ENCODE measurements around the gene C19orf25.

Gene C19orf25

DNA sequence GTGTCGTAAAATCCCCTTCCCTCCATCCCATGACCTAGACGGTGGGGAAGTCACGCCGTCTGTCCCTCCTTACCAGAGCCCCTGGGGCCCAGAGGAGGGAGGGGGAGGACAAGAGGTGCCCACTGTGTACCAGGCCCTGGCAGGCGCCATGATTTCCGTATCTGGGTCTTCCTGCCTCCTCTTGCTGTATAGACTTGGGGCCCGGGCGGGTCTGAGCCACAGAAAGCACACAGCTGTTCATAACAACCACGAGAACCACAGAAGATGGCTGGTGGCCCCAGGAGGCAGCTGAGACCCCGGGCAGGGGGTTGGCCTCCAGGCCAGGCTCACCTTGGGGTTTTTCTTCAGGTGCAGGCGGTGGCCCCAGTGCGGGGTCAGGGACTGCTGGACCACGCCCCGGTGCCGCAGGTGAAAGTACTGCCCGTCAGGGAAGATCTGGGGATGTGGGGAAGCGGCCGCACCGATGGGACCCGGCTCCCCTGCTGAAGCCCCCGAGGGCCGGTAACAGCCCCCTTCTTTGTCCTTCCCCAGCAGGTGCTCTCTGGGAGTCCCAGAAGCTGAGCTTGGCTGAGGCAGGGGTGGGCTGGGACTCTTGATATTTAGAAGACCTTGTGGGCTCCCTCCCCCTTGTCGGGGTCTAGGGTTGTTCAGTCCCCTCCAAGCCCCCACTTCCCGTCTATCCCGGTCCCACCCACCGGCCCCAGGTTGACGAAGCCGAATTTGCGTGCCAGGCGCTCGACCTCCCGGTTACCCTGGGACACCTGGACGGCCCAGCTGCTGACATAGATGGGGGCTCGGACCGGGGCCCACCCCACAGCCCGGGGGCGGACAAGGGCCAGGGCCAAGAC is 10.7 kb upstream of the C19orf25 start:
- Histone ChIP-seq H3K4me1 (ENCODE audit: control extremely low read depth in 1 of 4, control insufficient read depth in 4 of 4, insufficient read depth in 4 of 4, low read length in 3 of 4) (peaks cover 0 to 31% (median 22%) of the 10 kb centered on the region in 4 experiments), H3K4me3 (ENCODE audit: control insufficient read depth in 1 of 7, extremely low read depth in 1 of 7, insufficient read depth in 4 of 7, low read depth in 2 of 7, low read length in 6 of 7) (peak overlapping the region; percentile 24 to 82 (median 68)), H3K27me3 (replicated peaks in 2 of 5; ENCODE audit: control insufficient read depth in 4 of 5, insufficient read depth in 5 of 5, low read length in 4 of 5) (peaks cover 0 to 9% (median 8%) of the 10 kb centered on the region in 5 experiments), H3K36me3 (ENCODE audit: control insufficient read depth in 4 of 4, insufficient read depth in 4 of 4, low read length in 3 of 4) (no peaks in the 10 kb centered on the region), H3K9me3 (ENCODE audit: control extremely low read depth in 1 of 5, control insufficient read depth in 4 of 5, insufficient read depth in 2 of 5, low read depth in 1 of 5, low read length in 4 of 5) (no peaks in the 10 kb centered on the region), H3K27ac (ENCODE audit: insufficient read depth in 1 of 2, low read depth in 1 of 2, low read length in 2 of 2, poor library complexity in 1 of 2, severe bottlenecking in 2 of 2) (peak overlapping the region in 1 of 2 experiments; percentile 75)
- POLR2A ChIA-PET = no interaction called here
- peak; percentile 40 to 88 (median 78) for DNase-seq
- WGBS (ENCODE audit: insufficient coverage) = 19% methylated on average over 28 of the region's 37 CpGs
- CTCF ChIA-PET = interaction anchor here (2.5 kb wide), 1 partner anchor 18 kb away, joined by 6 read pairs; no protein-coding TSS in a partner anchor

- POLR2A ChIA-PET = no interaction called here
Observed at GRCh38 chr19:1488282-1488601, 9.2 kb upstream of the C19orf25 start.

DNA sequence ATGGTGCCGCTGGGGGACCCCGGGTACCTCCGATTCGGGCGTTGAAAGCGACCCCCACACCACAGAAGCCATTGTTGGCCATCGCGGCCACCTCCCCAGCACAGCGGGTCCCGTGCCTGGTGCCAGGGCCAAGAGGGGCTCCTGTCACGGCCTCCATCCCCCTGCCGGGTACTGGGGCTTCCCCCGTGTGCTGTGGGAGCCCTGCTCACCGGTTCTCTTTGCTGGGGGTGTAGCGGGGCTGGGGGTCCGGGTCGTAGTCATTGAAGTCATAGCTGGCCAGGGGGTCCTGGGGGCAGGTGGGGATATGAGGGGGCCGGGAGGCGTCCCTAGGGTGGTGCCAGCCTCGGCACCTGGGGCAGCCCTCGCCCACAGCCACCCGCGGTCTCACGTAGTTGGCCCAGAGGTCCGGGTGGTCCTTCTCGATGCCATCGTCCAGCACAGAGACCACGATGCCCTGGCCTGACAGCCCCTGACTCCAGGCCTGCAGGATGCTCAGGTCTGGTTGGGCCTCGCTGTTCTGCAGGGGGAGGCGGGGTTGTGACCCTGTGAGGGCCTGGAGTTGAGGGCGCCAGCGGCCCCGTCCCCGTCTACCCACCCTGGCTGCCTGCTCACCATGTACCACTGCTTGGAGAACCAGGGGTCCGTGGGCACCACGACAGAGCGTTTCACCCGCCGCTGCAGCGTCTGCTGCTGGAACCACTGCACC is 8.7 kb upstream of the C19orf25 start:
- no peak overlapping the region for H3K27ac ChIP-seq (ENCODE audit: insufficient read depth in 1 of 2, low read depth in 1 of 2, low read length in 2 of 2, poor library complexity in 1 of 2, severe bottlenecking in 2 of 2)
- H3K9me3 ChIP-seq (ENCODE audit: control extremely low read depth in 1 of 5, control insufficient read depth in 4 of 5, insufficient read depth in 2 of 5, low read depth in 1 of 5, low read length in 4 of 5) = no peaks in the 10 kb centered on the region
- DNase-seq = no peak
- ChIA-PET CTCF (interaction anchor here (2.5 kb wide), 1 partner anchor 16 kb away, joined by 6 read pairs; no protein-coding TSS in a partner anchor), POLR2A (no interaction called here)
- no peaks in the 10 kb centered on the region for H3K36me3 ChIP-seq (ENCODE audit: control insufficient read depth in 4 of 4, insufficient read depth in 4 of 4, low read length in 3 of 4)
- WGBS (ENCODE audit: insufficient coverage) = 98% methylated on average over 27 of the region's 40 CpGs
- H3K27me3 ChIP-seq (replicated peaks in 2 of 5; ENCODE audit: control insufficient read depth in 4 of 5, insufficient read depth in 5 of 5, low read length in 4 of 5) = peaks cover 0 to 8% (median 5%) of the 10 kb centered on the region in 5 experiments
- no peak overlapping the region for H3K4me3 ChIP-seq (ENCODE audit: control insufficient read depth in 1 of 7, extremely low read depth in 1 of 7, insufficient read depth in 4 of 7, low read depth in 2 of 7, low read length in 6 of 7)
- H3K4me1 ChIP-seq (ENCODE audit: control extremely low read depth in 1 of 4, control insufficient read depth in 4 of 4, insufficient read depth in 4 of 4, low read length in 3 of 4) = peaks cover 0 to 31% (median 22%) of the 10 kb centered on the region in 4 experiments

More at GRCh38 chr19:1488282-1488601, 9.2 kb upstream of the C19orf25 start:
- H3K9me3 ChIP-seq (ENCODE audit: control extremely low read depth in 1 of 5, control insufficient read depth in 4 of 5, insufficient read depth in 2 of 5, low read depth in 1 of 5, low read length in 4 of 5) = no peaks in the 10 kb centered on the region
- CTCF ChIA-PET = interaction anchor here (2.5 kb wide), 1 partner anchor 17 kb away, joined by 6 read pairs; no protein-coding TSS in a partner anchor
- no peak for DNase-seq
- no peaks in the 10 kb centered on the region for H3K36me3 ChIP-seq (ENCODE audit: control insufficient read depth in 4 of 4, insufficient read depth in 4 of 4, low read length in 3 of 4)
- 88% methylated on average over 11 of the region's 11 CpGs for WGBS (ENCODE audit: insufficient coverage)
- peaks cover 0 to 9% (median 8%) of the 10 kb centered on the region in 5 experiments for H3K27me3 ChIP-seq (replicated peaks in 2 of 5; ENCODE audit: control insufficient read depth in 4 of 5, insufficient read depth in 5 of 5, low read length in 4 of 5)
- peaks cover 0 to 31% (median 22%) of the 10 kb centered on the region in 4 experiments for H3K4me1 ChIP-seq (ENCODE audit: control extremely low read depth in 1 of 4, control insufficient read depth in 4 of 4, insufficient read depth in 4 of 4, low read length in 3 of 4)
- no peak overlapping the region for H3K4me3 ChIP-seq (ENCODE audit: control insufficient read depth in 1 of 7, extremely low read depth in 1 of 7, insufficient read depth in 4 of 7, low read depth in 2 of 7, low read length in 6 of 7)
- H3K27ac ChIP-seq (ENCODE audit: insufficient read depth in 1 of 2, low read depth in 1 of 2, low read length in 2 of 2, poor library complexity in 1 of 2, severe bottlenecking in 2 of 2) = no peak overlapping the region

DNA sequence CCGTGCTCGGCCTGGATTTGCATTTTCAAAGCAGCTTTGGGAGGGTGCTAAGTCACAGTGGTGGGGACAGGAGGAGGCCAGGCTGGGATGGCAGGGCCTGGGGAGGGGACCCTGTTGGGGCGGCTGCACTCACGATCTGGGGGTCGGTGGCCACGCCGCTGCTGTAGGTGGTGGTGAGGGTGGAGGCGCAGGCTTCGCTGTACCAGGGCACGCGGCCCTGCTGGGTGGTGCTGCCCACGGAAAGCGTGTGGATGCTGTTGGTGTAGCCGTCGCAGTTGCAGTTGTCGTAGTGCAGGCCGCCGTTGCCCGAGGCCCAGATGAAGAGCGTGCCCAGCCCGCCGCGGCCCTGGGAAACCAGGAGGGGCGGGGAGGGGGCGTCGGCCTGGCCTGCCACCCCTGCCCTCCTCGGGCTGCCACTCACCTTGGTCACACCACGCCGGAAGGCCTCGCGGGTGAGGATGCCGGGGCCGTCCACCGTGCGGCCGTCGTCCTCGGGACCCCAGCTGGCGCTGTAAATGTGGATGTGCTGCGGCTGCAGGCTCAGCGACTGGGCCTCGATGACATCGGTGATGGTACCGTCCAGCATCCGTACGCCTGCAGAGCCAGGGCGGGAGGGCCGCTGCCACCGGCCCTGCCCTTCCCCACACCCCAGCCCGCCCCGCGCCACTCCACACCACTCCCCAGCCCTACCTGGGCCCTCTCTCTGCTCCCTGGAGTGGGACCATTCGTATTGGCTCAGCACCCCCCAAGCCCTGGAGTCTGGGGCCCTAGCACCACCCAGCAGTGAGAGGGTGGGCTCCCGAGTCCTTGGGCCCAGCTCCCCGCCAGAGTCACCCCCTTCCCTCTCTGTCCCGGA is 7.9 kb upstream of the C19orf25 start:
- ChIA-PET POLR2A (no interaction called here), CTCF (no interaction called here)

DNA sequence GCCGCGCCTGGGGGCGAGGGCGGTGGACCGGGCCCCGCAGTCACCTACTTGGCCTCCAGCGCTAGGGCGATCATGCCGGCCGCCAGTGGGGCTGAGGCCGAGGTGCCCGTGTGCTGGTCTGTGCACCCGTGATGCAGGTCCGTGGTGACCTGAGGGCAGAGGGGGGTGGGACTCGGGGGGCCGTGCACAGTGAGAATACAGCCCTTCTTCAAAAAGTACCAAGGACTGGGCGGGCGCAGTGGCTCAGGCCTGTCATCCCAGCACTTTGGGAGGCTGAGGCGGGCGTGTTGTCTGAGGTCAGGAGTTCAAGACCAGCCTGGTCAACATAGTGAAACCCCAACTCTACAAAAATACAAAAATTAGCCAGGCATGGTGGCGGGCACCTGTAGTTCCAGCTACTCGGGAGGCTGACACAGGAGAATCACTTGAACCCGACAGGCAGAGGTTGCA is 5.0 kb upstream of the C19orf25 start:
- 96% methylated on average over 21 of the region's 23 CpGs for WGBS (ENCODE audit: insufficient coverage)
- DNase-seq = no peak
- H3K36me3 ChIP-seq (ENCODE audit: control insufficient read depth in 4 of 4, insufficient read depth in 4 of 4, low read length in 3 of 4) = no peaks in the 10 kb centered on the region
- no peak overlapping the region for H3K4me3 ChIP-seq (ENCODE audit: control insufficient read depth in 1 of 7, extremely low read depth in 1 of 7, insufficient read depth in 4 of 7, low read depth in 2 of 7, low read length in 6 of 7)
- H3K27me3 ChIP-seq (replicated peaks in 2 of 5; ENCODE audit: control insufficient read depth in 4 of 5, insufficient read depth in 5 of 5, low read length in 4 of 5) = no peaks in the 10 kb centered on the region
- no peak overlapping the region for H3K27ac ChIP-seq (ENCODE audit: insufficient read depth in 1 of 2, low read depth in 1 of 2, low read length in 2 of 2, poor library complexity in 1 of 2, severe bottlenecking in 2 of 2)
- H3K4me1 ChIP-seq (ENCODE audit: control extremely low read depth in 1 of 4, control insufficient read depth in 4 of 4, insufficient read depth in 4 of 4, low read length in 3 of 4) = peaks cover 0 to 15% (median 6%) of the 10 kb centered on the region in 4 experiments
- POLR2A ChIA-PET = interaction anchor here (0.6 kb wide), 1 partner anchor 155 kb away, joined by 3 read pairs; no protein-coding TSS in a partner anchor
- CTCF ChIA-PET = no interaction called here
- no peaks in the 10 kb centered on the region for H3K9me3 ChIP-seq (ENCODE audit: control extremely low read depth in 1 of 5, control insufficient read depth in 4 of 5, insufficient read depth in 2 of 5, low read depth in 1 of 5, low read length in 4 of 5)

More for the DNA sequence above, 7.9 kb upstream of the C19orf25 start:
- Histone ChIP-seq H3K27ac (ENCODE audit: insufficient read depth in 1 of 2, low read depth in 1 of 2, low read length in 2 of 2, poor library complexity in 1 of 2, severe bottlenecking in 2 of 2) (no peak overlapping the region), H3K4me3 (ENCODE audit: control insufficient read depth in 1 of 7, extremely low read depth in 1 of 7, insufficient read depth in 4 of 7, low read depth in 2 of 7, low read length in 6 of 7) (no peak overlapping the region), H3K4me1 (ENCODE audit: control extremely low read depth in 1 of 4, control insufficient read depth in 4 of 4, insufficient read depth in 4 of 4, low read length in 3 of 4) (peaks cover 0 to 31% (median 22%) of the 10 kb centered on the region in 4 experiments), H3K9me3 (ENCODE audit: control extremely low read depth in 1 of 5, control insufficient read depth in 4 of 5, insufficient read depth in 2 of 5, low read depth in 1 of 5, low read length in 4 of 5) (no peaks in the 10 kb centered on the region), H3K27me3 (replicated peaks in 2 of 5; ENCODE audit: control insufficient read depth in 4 of 5, insufficient read depth in 5 of 5, low read length in 4 of 5) (peaks cover 0 to 8% (median 5%) of the 10 kb centered on the region in 5 experiments), H3K36me3 (ENCODE audit: control insufficient read depth in 4 of 4, insufficient read depth in 4 of 4, low read length in 3 of 4) (no peaks in the 10 kb centered on the region)
- DNase-seq = no peak
- WGBS (ENCODE audit: insufficient coverage) = 97% methylated on average over 48 of the region's 56 CpGs

GRCh38 chr19:1483131-1483978 is 4.3 kb upstream of the C19orf25 start:
- Histone ChIP-seq H3K36me3 (ENCODE audit: control insufficient read depth in 4 of 4, insufficient read depth in 4 of 4, low read length in 3 of 4) (no peaks in the 10 kb centered on the region), H3K27me3 (replicated peaks in 2 of 5; ENCODE audit: control insufficient read depth in 4 of 5, insufficient read depth in 5 of 5, low read length in 4 of 5) (no peaks in the 10 kb centered on the region), H3K4me3 (ENCODE audit: control insufficient read depth in 1 of 7, extremely low read depth in 1 of 7, insufficient read depth in 4 of 7, low read depth in 2 of 7, low read length in 6 of 7) (no peak overlapping the region), H3K9me3 (ENCODE audit: control extremely low read depth in 1 of 5, control insufficient read depth in 4 of 5, insufficient read depth in 2 of 5, low read depth in 1 of 5, low read length in 4 of 5) (no peaks in the 10 kb centered on the region), H3K4me1 (ENCODE audit: control extremely low read depth in 1 of 4, control insufficient read depth in 4 of 4, insufficient read depth in 4 of 4, low read length in 3 of 4) (peaks cover 0 to 13% (median 11%) of the 10 kb centered on the region in 4 experiments), H3K27ac (ENCODE audit: insufficient read depth in 1 of 2, low read depth in 1 of 2, low read length in 2 of 2, poor library complexity in 1 of 2, severe bottlenecking in 2 of 2) (no peak overlapping the region)
- ChIA-PET CTCF (no interaction called here), POLR2A (no interaction called here)
- WGBS (ENCODE audit: insufficient coverage) = 96% methylated on average over 61 of the region's 77 CpGs
- DNase-seq = no peak
